ENCODE results near the gene UCHL3. TPM values are rescaled to one million over a fixed set of nuclear protein-coding genes. Genes with fewer than 3 reads are reported as not detected.

The UCHL3 gene
- total and polyA plus RNA-seq, 2 of the 4 experiments (the other 2 are of a cell fraction): 63.8 to 68.3 TPM

DNA sequence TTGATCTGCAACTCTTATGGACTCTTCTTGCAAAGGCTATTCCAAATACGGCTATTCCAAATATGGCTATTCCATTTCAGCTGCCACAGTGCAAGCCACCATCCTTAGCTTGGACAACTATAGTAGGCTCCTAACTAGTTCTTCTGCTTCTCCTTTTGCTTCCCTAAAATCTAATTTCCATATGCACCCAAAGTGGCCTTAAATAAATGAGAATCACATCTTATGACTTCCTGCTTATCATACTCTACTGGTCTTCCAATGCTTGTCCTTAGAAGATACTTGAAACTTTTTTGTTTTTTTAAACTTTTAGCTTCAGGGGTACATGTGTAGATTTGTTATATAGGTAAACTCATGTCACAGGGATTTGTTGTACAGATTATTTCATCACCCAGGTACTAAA lies 4.9 kb downstream of the UCHL3 start:
- Histone ChIP-seq H2AFZ (replicated peaks; ENCODE audit: low read length, poor library complexity) (no peak overlapping the region), H3K4me2 (ENCODE audit: low read depth, low read length) (no peak overlapping the region), H2BK15ac (ENCODE audit: low read depth, low read length) (no peak overlapping the region), H4K5ac (ENCODE audit: low read depth, low read length) (no peak overlapping the region), H2AK9ac (replicated peaks; ENCODE audit: low read depth, low read length, poor library complexity) (no peak overlapping the region), H3K23ac (ENCODE audit: low read depth, low read length) (no peak overlapping the region), H3K9me3 (ENCODE audit: control insufficient read depth, insufficient read depth, low read length) (no peaks in the 10 kb centered on the region), H3K14ac (replicated peaks; ENCODE audit: low read depth, low read length) (no peak overlapping the region), H2BK120ac (ENCODE audit: low read depth, low read length) (no peak overlapping the region), H2BK5ac (ENCODE audit: low read depth, low read length, poor library complexity, severe bottlenecking) (no peak overlapping the region), H4K8ac (ENCODE audit: low read depth in 2 of 2, low read length in 2 of 2) (no peak overlapping the region), H3K56ac (ENCODE audit: extremely low read depth, insufficient read depth, low read length) (no peak overlapping the region), H3K9ac (ENCODE audit: low read depth, low read length) (no peak overlapping the region), H3K4me3 (ENCODE audit: insufficient read depth, low read depth, low read length) (no peak overlapping the region), H3K36me3 (ENCODE audit: control insufficient read depth, insufficient read depth, low read length) (peaks cover 2% of the 10 kb centered on the region), H3K27me3 (ENCODE audit: control insufficient read depth, insufficient read depth, low read length) (no peaks in the 10 kb centered on the region), H2BK20ac (ENCODE audit: low read depth, low read length) (no peak overlapping the region), H3K18ac (ENCODE audit: low read depth, low read length) (no peak overlapping the region), H2AK5ac (ENCODE audit: low read depth, low read length) (no peak overlapping the region), H3K79me1 (ENCODE audit: low read depth in 1 of 2, low read length in 2 of 2) (peaks cover 9 to 33% of the 10 kb centered on the region in 2 experiments; a peak in 2 of 4 replicates), H3K4me1 (ENCODE audit: control insufficient read depth, insufficient read depth, low read length) (no peaks in the 10 kb centered on the region), H4K20me1 (ENCODE audit: insufficient read depth, low read length) (no peaks in the 10 kb centered on the region), H4K91ac (ENCODE audit: insufficient read depth, low read depth, low read length) (no peak overlapping the region), H3K9me1 (ENCODE audit: insufficient read depth, low read length) (no peaks in the 10 kb centered on the region), H3K27ac (ENCODE audit: insufficient read depth, low read length) (no peak overlapping the region), H3K4ac (ENCODE audit: low read depth, low read length) (no peak overlapping the region)
- ChIA-PET POLR2A (ENCODE audit: unreplicated experiment) (no interaction called here), CTCF (no interaction called here)
- ATAC-seq (ENCODE audit: low read depth): no peak
- in situ Hi-C loops (cut with MboI; ENCODE audit: low sequenced_read_pairs) (loop anchor here (25.0 kb wide), 2 partner anchors 258 to 908 kb away; no protein-coding TSS in a partner anchor), dilution Hi-C loops (cut with HindIII; ENCODE audit: low sequenced_read_pairs, unreplicated experiment) (no loop called here), intact Hi-C loops (cut with micrococcal nuclease) (no loop called here)
- no TSS peak for BruUV-seq (replicated peaks)
- 100% methylated on average over 1 of the region's 1 CpG; no CpG with 5 or more reads in 1 of the 2 experiments for WGBS, 2 experiments (ENCODE audit: extremely low coverage in 2 of 2, insufficient read length in 1 of 2)
- no peak for TF ChIP-seq MXI1 (IDR thresholded peaks at IDR 0.05; ENCODE audit: borderline replicate concordance, low read depth, low read length)
- no peak for DNase-seq
